SIG-M5 treated with dmso at 0.1 percent for 504 hours (cell line): ENCODE data around the gene AK1.
"Not testable (repeated sequence)": the region's sequence is repeated elsewhere in the genome, so short reads cannot be mapped to it uniquely, and the experiment has no call there.

Experiments used
- DNase-seq: peaks from one replicate; lab custom pipeline; 2025; ENCODE audit not compliant: unreplicated experiment; lab: John Stamatoyannopoulos, UW

Gene AK1

GRCh38 chr9:127852829-127853228 lies 24.6 kb downstream of the AK1 start:
- no peak for DNase-seq

GRCh38 chr9:127850286-127850830 lies 27.1 kb downstream of the AK1 start:
- no peak for DNase-seq

- DNase-seq, result no peak
Observed at GRCh38 chr9:127848756-127849504, 28.5 kb downstream of the AK1 start.

- no peak for DNase-seq
Observed at GRCh38 chr9:127847833-127848755, 29.4 kb downstream of the AK1 start.

- DNase-seq, result peak; percentile 17
Observed at GRCh38 chr9:127847178-127847510, 30.3 kb downstream of the AK1 start.

- DNase-seq, result no peak
Observed at GRCh38 chr9:127846443-127847177, 30.9 kb downstream of the AK1 start.

- not testable (repeated sequence) for DNase-seq
Observed at GRCh38 chr9:127845619-127846018, 31.9 kb downstream of the AK1 start.

GRCh38 chr9:127844821-127845359 lies 32.6 kb downstream of the AK1 start:
- no peak for DNase-seq

- DNase-seq, result no peak
Observed at GRCh38 chr9:127841087-127841835, 36.2 kb downstream of the AK1 start.

- no peak for DNase-seq
Observed at GRCh38 chr9:127838375-127839078, 38.9 kb downstream of the AK1 start.

GRCh38 chr9:127837346-127837745 lies 40.1 kb downstream of the AK1 start:
- no peak for DNase-seq

GRCh38 chr9:127836561-127836960 lies 40.9 kb downstream of the AK1 start:
- not testable (repeated sequence) for DNase-seq

- DNase-seq, result peak; percentile 33
Observed at GRCh38 chr9:127835991-127836516, 41.4 kb downstream of the AK1 start.

GRCh38 chr9:127833555-127833954 lies 43.9 kb downstream of the AK1 start:
- DNase-seq, result no peak

- DNase-seq, result no peak
Observed at GRCh38 chr9:127832248-127832647, 45.2 kb downstream of the AK1 start.

- DNase-seq, result no peak
Observed at GRCh38 chr9:127829205-127829906, 48.1 kb downstream of the AK1 start.

GRCh38 chr9:127828262-127829031 lies 49.0 kb downstream of the AK1 start:
- no peak for DNase-seq
